SU-DHL-6 (cell line): Measurements from ENCODE around the gene EXT2.

Source experiments
- H2AFZ ChIP-seq: fragments of 200-600 bp; sonication (generic); 2 replicates; pipeline ENCODE4 v1.6.1; 2014; ENCODE audit warnings: low read depth, mild to moderate bottlenecking, moderate library complexity, mixed read lengths, antibody characterized with exemption, low read length; ENCODE audit not compliant: severe bottlenecking
- H3F3A ChIP-seq: fragments of 200-600 bp; shearing (Covaris generic); 2 replicates; pipeline ENCODE4 v1.6.0; 2016; ENCODE audit warnings: antibody characterized with exemption, mild to moderate bottlenecking; ENCODE audit not compliant: insufficient read depth
- H3K27ac ChIP-seq: fragments of 200-600 bp; sonication (generic); 2 replicates; pipeline ENCODE4 v1.5.1; 2016; ENCODE audit warnings: low read depth, mild to moderate bottlenecking, low read length, moderate library complexity, mixed read lengths
- H3K27me3 ChIP-seq: fragments of 200-600 bp; sonication (generic), shearing (Covaris generic); 2 replicates; pipeline ENCODE4 v1.6.0; 2014; ENCODE audit warnings: mild to moderate bottlenecking, low read length
- H3K36me3 ChIP-seq: fragments of 200-600 bp; sonication (generic); 2 replicates; pipeline ENCODE4 v1.6.1; 2014; ENCODE audit warnings: mild to moderate bottlenecking, low read length, mixed read lengths
- H3K4me2 ChIP-seq: fragments of 300-600, 200-600 bp; shearing (Covaris generic), sonication (generic); 2 replicates; pipeline ENCODE4 v1.6.0; 2014; ENCODE audit warnings: low read length, low read depth, mild to moderate bottlenecking; ENCODE audit not compliant: poor library complexity, severe bottlenecking
- H3K4me3 ChIP-seq: fragments of 200-600 bp; sonication (generic); 2 replicates; pipeline ENCODE4 v1.5.1; 2014; ENCODE audit warnings: antibody characterized with exemption, low read length, mild to moderate bottlenecking, mixed read lengths; ENCODE audit not compliant: insufficient read depth, poor library complexity, severe bottlenecking
- H3K79me2 ChIP-seq: fragments of 200-600 bp; sonication (generic); 2 replicates; pipeline ENCODE4 v1.6.1; 2014; ENCODE audit warnings: mild to moderate bottlenecking, low read length, moderate library complexity; ENCODE audit not compliant: insufficient read depth
- H3K9ac ChIP-seq: fragments of 200-600 bp; sonication (generic); 2 replicates; pipeline ENCODE4 v1.7.0; 2014; ENCODE audit warnings: mild to moderate bottlenecking, low read length
- H3K9me2 ChIP-seq: fragments of 200-600 bp; sonication (generic); replicated peaks from 2 replicates; pipeline ENCODE4 v1.6.1; 2014; ENCODE audit warnings: low read length; ENCODE audit not compliant: insufficient read depth
- H3K9me3 ChIP-seq: fragments of 200-600 bp; sonication (generic); 2 replicates; pipeline ENCODE4 v1.6.1; 2014; ENCODE audit warnings: low read length, mixed read lengths; ENCODE audit not compliant: insufficient read depth
- H4K20me1 ChIP-seq: fragments of 200-600 bp; sonication (generic); 2 replicates; pipeline ENCODE4 v1.6.1; 2014; ENCODE audit warnings: low read depth, mild to moderate bottlenecking, antibody characterized with exemption, low read length, moderate library complexity, mixed read lengths
- EZH2phosphoT487 ChIP-seq: fragments of 200-600 bp; sonication (generic), shearing (Covaris generic); conservative IDR thresholded peaks from 2 replicates; pipeline ENCODE4 v1.6.1; 2018; ENCODE audit warnings: mild to moderate bottlenecking, antibody characterized with exemption, low read length, moderate library complexity, mixed read lengths
- TF ChIP-seq, protein P1 (sequence below): fragments of 200-600 bp; sonication (generic); IDR thresholded peaks from one replicate; pipeline ENCODE4 v1.5.1; 2017; ENCODE audit warnings: antibody characterized with exemption, mild to moderate bottlenecking, low read length, moderate library complexity; ENCODE audit not compliant: insufficient read depth, poor library complexity, severe bottlenecking

EXT2 gene

GRCh38 chr11:44162004-44162403 is 66.5 kb downstream of the EXT2 start:
- Histone ChIP-seq H3K4me3 (no peak overlapping the region), H3K36me3 (no peaks in the 10 kb centered on the region), H4K20me1 (no peaks in the 10 kb centered on the region), H3F3A (no peaks in the 10 kb centered on the region), H3K79me2 (no peaks in the 10 kb centered on the region), H3K4me2 (no peak overlapping the region), H2AFZ (no peak overlapping the region), H3K9me2 (no peaks in the 10 kb centered on the region), H3K27ac (no peak overlapping the region), H3K9ac (no peak overlapping the region), H3K9me3 (no peaks in the 10 kb centered on the region), H3K27me3 (no peaks in the 10 kb centered on the region)
- TF ChIP-seq, protein P1, sequence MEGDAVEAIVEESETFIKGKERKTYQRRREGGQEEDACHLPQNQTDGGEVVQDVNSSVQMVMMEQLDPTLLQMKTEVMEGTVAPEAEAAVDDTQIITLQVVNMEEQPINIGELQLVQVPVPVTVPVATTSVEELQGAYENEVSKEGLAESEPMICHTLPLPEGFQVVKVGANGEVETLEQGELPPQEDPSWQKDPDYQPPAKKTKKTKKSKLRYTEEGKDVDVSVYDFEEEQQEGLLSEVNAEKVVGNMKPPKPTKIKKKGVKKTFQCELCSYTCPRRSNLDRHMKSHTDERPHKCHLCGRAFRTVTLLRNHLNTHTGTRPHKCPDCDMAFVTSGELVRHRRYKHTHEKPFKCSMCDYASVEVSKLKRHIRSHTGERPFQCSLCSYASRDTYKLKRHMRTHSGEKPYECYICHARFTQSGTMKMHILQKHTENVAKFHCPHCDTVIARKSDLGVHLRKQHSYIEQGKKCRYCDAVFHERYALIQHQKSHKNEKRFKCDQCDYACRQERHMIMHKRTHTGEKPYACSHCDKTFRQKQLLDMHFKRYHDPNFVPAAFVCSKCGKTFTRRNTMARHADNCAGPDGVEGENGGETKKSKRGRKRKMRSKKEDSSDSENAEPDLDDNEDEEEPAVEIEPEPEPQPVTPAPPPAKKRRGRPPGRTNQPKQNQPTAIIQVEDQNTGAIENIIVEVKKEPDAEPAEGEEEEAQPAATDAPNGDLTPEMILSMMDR, result no peak
- no peak for TF ChIP-seq EZH2phosphoT487

DNA sequence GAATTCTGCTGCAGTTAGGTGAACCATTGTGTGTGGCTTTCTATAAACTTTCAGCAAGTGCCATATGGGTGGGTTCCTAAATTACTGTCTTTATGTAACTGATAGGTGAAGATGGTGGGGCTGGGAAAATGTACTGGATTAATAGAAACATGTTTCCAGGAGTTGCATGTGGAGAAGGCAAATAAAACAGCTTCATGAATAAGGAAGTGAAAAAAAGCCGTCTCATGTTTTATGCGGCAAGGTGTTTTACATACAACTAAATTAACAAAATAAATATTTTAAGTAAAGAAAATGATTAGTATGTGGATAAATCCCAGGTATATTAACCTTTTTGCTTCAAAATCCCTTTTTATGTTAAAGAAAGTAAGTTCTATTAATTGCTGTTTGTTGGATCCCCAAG is 67.2 kb downstream of the EXT2 start:
- no peak overlapping the region for H2AFZ ChIP-seq
- no peaks in the 10 kb centered on the region for H3K9me2 ChIP-seq
- TF ChIP-seq, protein P1, result no peak
- TF ChIP-seq EZH2phosphoT487, result no peak
- H3K4me3 ChIP-seq, result no peak overlapping the region
- H3K79me2 ChIP-seq, result no peaks in the 10 kb centered on the region
- H3K9me3 ChIP-seq, result no peaks in the 10 kb centered on the region
- H3K27me3 ChIP-seq, result no peaks in the 10 kb centered on the region
- H3K27ac ChIP-seq, result no peak overlapping the region
- H3F3A ChIP-seq, result no peaks in the 10 kb centered on the region
- no peaks in the 10 kb centered on the region for H4K20me1 ChIP-seq
- no peak overlapping the region for H3K4me2 ChIP-seq
- no peak overlapping the region for H3K9ac ChIP-seq
- H3K36me3 ChIP-seq, result no peaks in the 10 kb centered on the region

DNA sequence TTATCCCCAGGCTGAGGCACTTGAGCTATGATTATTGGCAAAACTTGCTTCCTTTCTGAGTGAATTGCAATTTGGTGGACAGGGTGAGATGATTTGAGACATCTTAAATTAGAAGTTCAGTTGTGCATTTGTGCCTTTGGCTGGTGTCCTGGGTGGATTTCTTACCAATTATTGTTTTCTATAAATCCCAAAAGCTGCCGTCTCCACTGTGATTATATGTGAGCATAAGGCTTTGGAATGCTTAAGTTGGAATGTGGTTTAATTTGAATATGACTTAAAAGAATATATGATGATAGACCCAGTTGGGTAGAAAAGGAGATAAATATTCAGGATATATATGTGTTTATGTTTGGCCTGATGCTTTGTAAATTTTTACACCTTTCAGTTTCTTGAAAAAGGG is 70.0 kb downstream of the EXT2 start:
- no peaks in the 10 kb centered on the region for H3K79me2 ChIP-seq
- H2AFZ ChIP-seq, result no peak overlapping the region
- H4K20me1 ChIP-seq, result no peaks in the 10 kb centered on the region
- H3K9me3 ChIP-seq, result no peaks in the 10 kb centered on the region
- H3K36me3 ChIP-seq, result no peaks in the 10 kb centered on the region
- H3K9me2 ChIP-seq, result no peaks in the 10 kb centered on the region
- H3F3A ChIP-seq, result no peaks in the 10 kb centered on the region
- TF ChIP-seq EZH2phosphoT487, result no peak
- TF ChIP-seq, protein P1, result no peak
- no peak overlapping the region for H3K4me2 ChIP-seq
- H3K27me3 ChIP-seq, result no peaks in the 10 kb centered on the region
- H3K27ac ChIP-seq, result no peak overlapping the region
- no peak overlapping the region for H3K4me3 ChIP-seq
- no peak overlapping the region for H3K9ac ChIP-seq

GRCh38 chr11:44167046-44167445 is 71.6 kb downstream of the EXT2 start:
- H3K36me3 ChIP-seq, result no peaks in the 10 kb centered on the region
- no peaks in the 10 kb centered on the region for H3K79me2 ChIP-seq
- H3K9me3 ChIP-seq, result no peaks in the 10 kb centered on the region
- no peak overlapping the region for H3K4me3 ChIP-seq
- H3F3A ChIP-seq, result no peaks in the 10 kb centered on the region
- no peaks in the 10 kb centered on the region for H3K9me2 ChIP-seq
- no peaks in the 10 kb centered on the region for H4K20me1 ChIP-seq
- H3K4me2 ChIP-seq, result no peak overlapping the region
- H3K9ac ChIP-seq, result no peak overlapping the region
- H3K27ac ChIP-seq, result no peak overlapping the region
- no peaks in the 10 kb centered on the region for H3K27me3 ChIP-seq
- TF ChIP-seq EZH2phosphoT487, result no peak
- TF ChIP-seq, protein P1, result no peak
- no peak overlapping the region for H2AFZ ChIP-seq
